Spinal cord (tissue), 10 donors: Measurements from ENCODE around the gene MYBBP1A. TPM values are rescaled to one million over a fixed set of nuclear protein-coding genes. Genes with fewer than 3 reads are reported as not detected.

Experiments
- DNase-seq, 6 donors: peaks; one replicate each; pipeline versions ENCODE4 v3.0.0 to v3.0.0-alpha.2; 2013 to 2015; ENCODE audit warnings: low spot score in 6 of 6, low read depth in 4 of 6
- H3K27ac ChIP-seq: one replicate; pipeline ENCODE4 v1.5.1; 2013; ENCODE audit warnings: low read depth, low read length, control low read depth
- H3K27me3 ChIP-seq: one replicate; pipeline ENCODE4 v1.6.1; 2013; ENCODE audit warnings: low read length; ENCODE audit not compliant: control insufficient read depth, insufficient read depth
- H3K36me3 ChIP-seq: one replicate; pipeline ENCODE4 v1.6.1; 2013; ENCODE audit warnings: low read length; ENCODE audit not compliant: control insufficient read depth, insufficient read depth
- H3K4me1 ChIP-seq: one replicate; pipeline ENCODE4 v1.6.1; 2013; ENCODE audit warnings: low read length; ENCODE audit not compliant: control insufficient read depth, insufficient read depth
- H3K4me3 ChIP-seq: one replicate; pipeline ENCODE4 v1.5.1; 2013; ENCODE audit warnings: low read depth, low read length, control low read depth
- H3K9me3 ChIP-seq: one replicate; pipeline ENCODE4 v1.6.1; 2013; ENCODE audit warnings: low read length; ENCODE audit not compliant: control insufficient read depth, insufficient read depth
- WGBS: methylation state at CpG from one replicate; pipeline ENCODE4 v1.1.5; 2013; ENCODE audit warnings: missing lambda C conversion rate; ENCODE audit not compliant: insufficient coverage; 5-methylcytosine and 5-hydroxymethylcytosine counted together
- polyA plus RNA-seq, 2 donors: library from polyadenylated mRNA; unstranded; fragments of 120-200 nt; gene quantifications; one replicate each; pipeline ENCODE4 v1.2.1, GENCODE V29; 2013; ENCODE audit not compliant: insufficient read length in 2 of 2
- total RNA-seq, 2 donors: library from RNA; depleted of rRNA in 1 of 2; stranded (reverse); fragments of 120-200 nt in 1 of 2; fragments of >200 nt in 1 of 2; gene quantifications; one replicate each; pipeline versions ENCODE4 v1.2.3 to v1.2.4, GENCODE V29; 2013 to 2014
- donor health status: healthy.

Gene MYBBP1A
- total and polyA plus RNA-seq, 4 donors: 19.5 to 38.9 (median 33.7) TPM

DNA sequence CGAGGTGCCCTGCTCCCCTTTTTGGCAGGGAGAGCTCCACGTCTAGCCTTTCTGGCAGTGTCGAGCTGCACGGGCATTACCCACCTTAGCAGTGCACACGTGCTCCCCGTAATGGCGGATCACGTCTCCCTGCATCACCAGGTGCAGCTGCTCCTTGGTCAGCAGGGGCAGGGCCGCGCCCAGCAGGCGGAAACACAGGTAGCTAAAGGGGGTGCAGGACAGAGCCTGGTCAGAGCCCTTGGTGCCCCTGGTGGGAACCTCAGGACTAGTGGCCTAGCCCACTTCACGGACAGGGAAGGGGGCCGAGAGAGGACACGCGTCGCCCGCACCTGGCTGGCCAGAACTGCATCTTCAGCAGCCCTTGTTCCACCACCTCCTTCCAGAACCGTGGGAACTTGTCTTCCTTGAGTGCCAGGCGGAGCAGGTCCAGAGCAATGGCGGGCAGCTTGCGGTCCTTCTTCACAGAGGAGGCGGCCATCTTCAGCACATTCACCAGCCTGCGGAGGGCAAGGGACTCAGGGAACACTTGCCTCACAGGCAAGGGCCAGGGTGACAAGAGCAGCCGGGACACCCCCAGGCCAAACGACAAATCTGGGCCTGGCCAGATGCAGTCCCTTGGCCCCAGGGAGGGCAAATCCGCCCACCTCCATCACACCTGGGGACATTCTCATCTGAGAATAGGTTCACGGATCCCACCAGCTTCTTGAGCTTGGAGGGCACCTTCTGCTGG is 3.2 kb downstream of the MYBBP1A start:
- no peak for DNase-seq

DNA sequence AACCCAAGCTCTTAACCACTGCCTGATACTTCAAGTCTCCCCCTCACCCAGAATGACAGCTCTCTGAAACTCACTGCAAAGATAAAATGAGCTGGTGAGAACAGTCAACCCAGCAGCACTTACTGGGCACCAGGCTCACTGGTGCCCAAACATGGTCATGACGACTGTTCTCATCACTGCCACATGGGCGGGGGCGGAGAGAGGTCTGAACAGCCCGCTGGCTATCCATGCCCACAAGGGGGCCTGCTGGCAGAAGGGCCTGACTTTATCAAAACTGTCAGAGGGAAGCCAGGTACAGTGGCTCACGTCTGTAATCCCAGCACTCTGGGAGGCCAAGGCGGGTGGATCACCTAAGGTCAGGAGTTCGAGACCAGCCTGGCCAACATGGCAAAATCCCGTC is 4.0 kb downstream of the MYBBP1A start:
- Histone ChIP-seq H3K36me3 (peaks cover 78% of the 10 kb centered on the region), H3K27ac (no peak overlapping the region), H3K27me3 (no peaks in the 10 kb centered on the region), H3K4me1 (peaks cover 23% of the 10 kb centered on the region), H3K4me3 (no peak overlapping the region), H3K9me3 (no peaks in the 10 kb centered on the region)
- DNase-seq: no peak
- WGBS: 92% methylated on average over 8 of the region's 8 CpGs

More for the DNA sequence above, 3.2 kb downstream of the MYBBP1A start:
- H3K4me1 ChIP-seq: peaks cover 26% of the 10 kb centered on the region
- no peak overlapping the region for H3K4me3 ChIP-seq
- WGBS: 96% methylated on average over 27 of the region's 27 CpGs
- H3K27ac ChIP-seq: no peak overlapping the region
- no peaks in the 10 kb centered on the region for H3K9me3 ChIP-seq
- H3K27me3 ChIP-seq: no peaks in the 10 kb centered on the region
- peaks cover 70% of the 10 kb centered on the region for H3K36me3 ChIP-seq

DNA sequence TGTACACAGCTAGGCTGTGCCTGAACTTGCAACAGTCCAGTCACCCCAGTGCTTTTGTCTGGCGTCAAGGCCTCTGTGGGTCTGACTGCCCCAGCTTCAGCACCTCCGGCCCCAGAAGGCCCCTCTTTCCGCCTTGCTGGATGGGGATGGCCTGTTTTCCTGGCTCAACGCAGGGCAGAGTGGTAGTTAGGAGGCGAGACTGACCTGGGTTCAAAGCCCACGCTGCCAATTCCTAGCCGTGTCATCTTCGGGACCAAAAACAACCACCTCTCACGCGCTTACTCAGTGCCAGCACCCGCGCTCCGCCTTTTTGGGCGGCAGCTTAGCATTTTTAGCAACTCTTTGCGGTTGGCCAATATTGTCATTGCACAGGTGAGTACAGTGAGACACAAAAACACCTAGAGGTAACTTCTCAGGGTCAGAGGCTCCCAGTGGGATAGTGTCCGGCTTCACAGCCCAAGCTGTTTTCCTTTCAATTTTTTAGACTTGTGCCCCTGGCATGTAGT is 4.6 kb downstream of the MYBBP1A start:
- DNase-seq: no peak
- Histone ChIP-seq H3K27ac (no peak overlapping the region), H3K4me1 (peaks cover 18% of the 10 kb centered on the region), H3K9me3 (no peaks in the 10 kb centered on the region), H3K4me3 (no peak overlapping the region), H3K36me3 (peaks cover 83% of the 10 kb centered on the region), H3K27me3 (no peaks in the 10 kb centered on the region)
- 96% methylated on average over 16 of the region's 16 CpGs for WGBS

DNA sequence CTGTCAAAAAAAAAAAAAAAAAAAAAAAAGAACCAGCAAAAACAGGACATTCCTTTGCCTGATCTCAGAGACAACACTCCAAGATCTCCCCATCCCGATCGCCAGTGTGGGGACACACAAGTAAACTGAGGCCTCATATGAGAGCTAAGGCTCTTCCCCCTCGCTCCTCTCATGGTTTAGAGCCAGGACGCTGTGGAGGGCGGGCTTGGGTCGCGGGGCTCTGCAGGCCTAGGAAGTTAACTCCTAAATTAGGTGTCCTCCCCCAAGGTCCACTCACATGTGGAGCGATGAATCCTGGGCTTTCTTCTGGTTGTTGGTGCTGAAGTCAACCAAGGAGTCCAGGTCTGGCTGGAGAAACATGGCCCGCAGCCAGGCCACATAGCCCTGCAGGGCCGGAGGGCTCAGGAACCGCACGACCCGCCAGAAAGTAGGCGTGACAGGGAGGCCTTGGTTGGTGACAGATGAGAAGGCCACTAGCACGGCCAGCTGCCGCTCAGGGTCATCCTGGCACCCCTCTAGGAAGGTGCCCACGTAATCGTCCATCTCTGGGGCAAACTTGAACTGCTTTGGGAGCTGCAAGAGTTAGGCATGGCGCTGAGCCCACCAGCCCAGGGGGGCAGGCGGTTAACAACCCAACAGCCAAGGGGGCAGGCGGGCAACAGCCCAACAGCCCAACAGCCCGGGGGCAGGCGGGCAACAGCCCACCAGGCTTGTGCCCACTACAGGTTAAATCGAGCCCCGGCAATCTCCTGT is 5.2 kb downstream of the MYBBP1A start:
- peaks cover 15% of the 10 kb centered on the region for H3K4me1 ChIP-seq
- no peaks in the 10 kb centered on the region for H3K9me3 ChIP-seq
- no peak overlapping the region for H3K27ac ChIP-seq
- H3K27me3 ChIP-seq: no peaks in the 10 kb centered on the region
- DNase-seq: no peak
- no peak overlapping the region for H3K4me3 ChIP-seq
- 93% methylated on average over 24 of the region's 25 CpGs for WGBS
- H3K36me3 ChIP-seq: peaks cover 90% of the 10 kb centered on the region

DNA sequence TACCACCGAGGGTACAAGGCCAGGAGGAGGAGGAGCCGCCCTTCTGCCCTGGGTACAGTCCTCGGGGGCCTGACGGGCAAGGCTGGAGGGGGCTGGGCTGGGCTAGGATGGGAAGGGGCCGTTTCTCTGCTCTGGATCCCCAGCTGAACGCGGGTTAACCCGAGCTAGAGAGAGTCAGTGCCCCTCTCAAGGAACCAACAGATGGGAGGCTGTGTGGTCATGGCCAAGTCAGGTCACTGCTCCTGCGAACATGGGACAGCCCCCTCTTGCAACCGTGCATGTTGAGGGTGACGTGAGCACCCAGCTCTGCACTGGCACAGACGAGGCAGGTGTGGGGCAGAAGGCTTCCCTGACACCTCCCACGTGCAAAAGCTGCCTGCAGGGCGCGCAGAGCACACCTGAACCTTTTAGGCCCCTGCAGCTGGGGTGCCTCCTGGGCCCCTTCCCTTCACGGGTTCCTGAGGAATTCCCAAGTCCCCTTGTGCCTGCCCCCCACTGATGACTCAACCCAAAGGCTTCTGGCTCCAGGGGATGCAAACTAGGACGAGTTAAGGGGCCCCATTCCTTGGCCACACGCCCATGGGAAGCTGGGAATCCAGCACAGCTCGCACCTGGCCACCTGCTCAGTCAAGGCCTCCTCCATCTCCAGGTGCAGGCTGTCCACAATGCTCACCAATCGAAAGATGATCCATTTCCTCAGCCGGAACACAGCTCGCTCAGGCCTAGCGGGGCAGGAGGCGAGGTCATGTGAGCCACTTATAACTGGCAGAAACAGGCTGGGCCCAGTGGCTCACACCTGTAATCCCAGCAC is 6.3 kb downstream of the MYBBP1A start:
- Histone ChIP-seq H3K36me3 (peaks cover 98% of the 10 kb centered on the region), H3K27ac (no peak overlapping the region), H3K9me3 (no peaks in the 10 kb centered on the region), H3K27me3 (no peaks in the 10 kb centered on the region), H3K4me3 (no peak overlapping the region), H3K4me1 (peaks cover 4% of the 10 kb centered on the region)
- 91% methylated on average over 24 of the region's 24 CpGs for WGBS
- no peak for DNase-seq

DNA sequence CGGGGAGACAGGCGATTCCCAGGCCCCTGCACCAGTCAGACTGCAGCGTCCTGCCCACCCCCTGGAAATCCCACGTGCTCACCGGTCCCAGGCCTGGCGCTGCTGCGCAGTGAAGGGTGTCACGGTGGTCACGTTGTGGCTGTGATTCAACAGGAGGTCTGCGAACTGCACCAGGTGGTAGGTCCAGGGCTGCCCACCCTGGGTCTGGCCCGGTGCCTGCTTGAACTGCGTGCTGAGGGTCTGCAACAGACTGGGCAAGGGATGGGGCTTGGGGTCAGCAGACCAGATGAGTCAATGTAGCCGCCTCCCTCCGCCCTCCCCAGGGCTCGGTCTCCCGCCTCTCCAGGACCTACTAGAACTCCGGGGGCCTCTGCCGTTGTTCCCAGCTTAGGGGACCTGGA is 7.1 kb downstream of the MYBBP1A start:
- 93% methylated on average over 18 of the region's 18 CpGs for WGBS

DNA sequence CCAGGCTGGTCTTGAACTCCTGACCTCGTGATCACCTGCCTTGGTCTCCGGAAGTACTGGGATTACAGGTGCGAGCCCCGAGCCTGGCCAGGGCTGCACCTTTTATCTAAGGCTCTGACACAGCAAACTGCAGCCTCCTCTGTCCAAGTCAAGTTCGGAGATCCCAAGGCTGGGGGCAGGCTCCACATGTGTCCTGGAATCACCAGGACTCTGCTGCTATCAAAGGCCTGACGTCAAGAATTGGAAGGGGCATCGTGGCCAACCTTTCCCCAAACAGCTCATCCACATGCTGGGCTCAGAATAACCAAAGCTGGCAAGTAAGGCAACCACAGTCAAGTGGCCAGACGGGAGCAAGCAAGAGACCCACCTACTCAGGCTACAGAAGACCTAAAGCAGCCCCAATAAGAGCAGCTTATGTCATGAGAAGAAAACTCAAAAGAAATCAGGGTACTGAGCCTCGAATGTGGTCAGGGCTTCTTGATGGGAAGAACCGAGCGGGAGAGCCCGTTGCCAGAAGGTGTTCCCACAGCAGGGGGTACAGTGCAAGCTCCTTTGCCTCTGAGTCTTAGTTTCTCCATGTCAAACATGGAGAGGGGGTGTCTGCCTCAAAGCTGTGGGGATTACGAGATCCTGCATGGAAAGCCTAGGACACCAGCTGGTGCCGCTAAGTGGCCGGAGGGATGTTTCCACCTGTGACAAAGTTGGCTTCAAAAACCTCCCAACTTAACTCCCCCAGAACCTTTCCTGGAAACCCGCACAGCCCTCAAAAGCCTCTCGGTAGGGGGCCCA is 7.9 kb downstream of the MYBBP1A start:
- no peaks in the 10 kb centered on the region for H3K4me1 ChIP-seq
- WGBS: 88% methylated on average over 14 of the region's 17 CpGs
- H3K36me3 ChIP-seq: peaks cover 100% of the 10 kb centered on the region
- no peak overlapping the region for H3K4me3 ChIP-seq
- H3K27ac ChIP-seq: no peak overlapping the region
- DNase-seq: no peak
- no peaks in the 10 kb centered on the region for H3K27me3 ChIP-seq
- no peaks in the 10 kb centered on the region for H3K9me3 ChIP-seq

More for the DNA sequence above, 7.1 kb downstream of the MYBBP1A start:
- no peak for DNase-seq
- H3K9me3 ChIP-seq: no peaks in the 10 kb centered on the region
- H3K27me3 ChIP-seq: no peaks in the 10 kb centered on the region
- no peak overlapping the region for H3K4me3 ChIP-seq
- H3K36me3 ChIP-seq: peaks cover 99% of the 10 kb centered on the region
- no peaks in the 10 kb centered on the region for H3K4me1 ChIP-seq
- no peak overlapping the region for H3K27ac ChIP-seq

DNA sequence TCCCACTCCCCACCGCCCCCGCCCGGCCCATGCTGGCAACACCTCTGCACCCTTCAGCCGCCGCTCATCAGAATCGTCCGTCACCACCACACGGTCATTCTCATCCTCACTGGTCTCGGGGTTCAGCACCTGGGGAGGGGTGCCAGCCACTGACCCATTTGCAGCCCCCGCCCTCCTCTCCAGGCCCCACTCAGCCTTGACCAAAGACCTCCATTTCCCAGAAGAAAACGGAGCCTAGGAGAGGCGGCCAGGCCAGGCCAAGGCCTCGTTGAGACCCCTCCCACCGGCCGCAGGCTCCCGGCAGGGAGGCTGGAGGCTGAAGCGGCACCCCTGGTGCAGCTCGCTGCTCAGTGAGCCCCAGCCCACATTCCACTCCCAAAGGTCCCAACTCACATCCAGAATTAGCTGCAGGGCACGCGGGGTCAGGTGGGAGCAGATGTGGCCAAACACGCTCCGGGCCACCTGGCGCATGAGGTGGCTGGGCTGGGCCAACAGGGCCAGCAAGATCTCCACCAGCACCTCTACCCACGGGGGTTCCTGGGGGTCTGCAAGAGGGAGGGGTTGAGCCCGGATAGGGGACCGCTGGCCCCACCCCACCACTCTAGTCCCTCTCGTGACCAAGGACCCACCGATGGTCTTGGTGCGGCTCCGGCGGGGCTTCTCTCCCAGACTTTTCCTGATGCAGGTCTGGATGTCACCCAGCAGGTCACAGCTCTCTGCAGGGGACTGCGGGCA is 9.8 kb downstream of the MYBBP1A start:
- Histone ChIP-seq H3K4me1 (peaks cover 12% of the 10 kb centered on the region), H3K36me3 (peaks cover 100% of the 10 kb centered on the region), H3K27me3 (no peaks in the 10 kb centered on the region), H3K27ac (no peak overlapping the region), H3K4me3 (no peak overlapping the region), H3K9me3 (no peaks in the 10 kb centered on the region)
- DNase-seq: no peak
- 87% methylated on average over 27 of the region's 32 CpGs for WGBS
